ENCODE data around the gene CAST. TPM values are rescaled to one million over a fixed set of nuclear protein-coding genes. Genes with fewer than 3 reads are reported as not detected.
"Not testable (repeated sequence)": the region's sequence is repeated elsewhere in the genome, so short reads cannot be mapped to it uniquely, and the experiment has no call there.

CAST gene
- total RNA-seq, 2 donors from 2014 or later = 278 to 312 TPM

- DNase-seq (ENCODE audit: low spot score) = no peak
- intact Hi-C loops (cut with DNase I) = no loop called here
Observed at GRCh38 chr5:96788112-96788749, 126.1 kb downstream of the CAST start.

- intact Hi-C loops (cut with DNase I) = no loop called here
- no peak for DNase-seq (ENCODE audit: low spot score)
Observed at GRCh38 chr5:96789794-96790330, 127.7 kb downstream of the CAST start.

GRCh38 chr5:96790961-96791504 is 128.9 kb downstream of the CAST start:
- DNase-seq (ENCODE audit: low spot score) = no peak
- intact Hi-C loops (cut with DNase I) = no loop called here

GRCh38 chr5:96794757-96795156 is 132.6 kb downstream of the CAST start:
- no peak for DNase-seq (ENCODE audit: low spot score)
- intact Hi-C loops (cut with DNase I) = no loop called here

GRCh38 chr5:96795626-96796025 is 133.4 kb downstream of the CAST start:
- intact Hi-C loops (cut with DNase I) = no loop called here
- no peak for DNase-seq (ENCODE audit: low spot score)

- intact Hi-C loops (cut with DNase I) = no loop called here
- DNase-seq (ENCODE audit: low spot score) = no peak
Observed at GRCh38 chr5:96796434-96796833, 134.3 kb downstream of the CAST start.

- intact Hi-C loops (cut with DNase I) = not testable (repeated sequence)
Observed at GRCh38 chr5:96801718-96802117, 139.5 kb downstream of the CAST start.

GRCh38 chr5:96807075-96807654 is 145.0 kb downstream of the CAST start:
- peak; percentile 93 for DNase-seq (ENCODE audit: low spot score)
- intact Hi-C loops (cut with DNase I) = no loop called here

More at GRCh38 chr5:96801718-96802117, 139.5 kb downstream of the CAST start:
- not testable (repeated sequence) for DNase-seq (ENCODE audit: low spot score)

GRCh38 chr5:96808541-96808828 is 146.3 kb downstream of the CAST start:
- intact Hi-C loops (cut with DNase I) = no loop called here
- DNase-seq (ENCODE audit: low spot score) = no peak

- DNase-seq (ENCODE audit: low spot score) = no peak
- intact Hi-C loops (cut with DNase I) = no loop called here
Observed at GRCh38 chr5:96808868-96809558, 146.8 kb downstream of the CAST start.

GRCh38 chr5:96809921-96810320 is 147.7 kb downstream of the CAST start:
- DNase-seq (ENCODE audit: low spot score) = no peak
- intact Hi-C loops (cut with DNase I) = loop anchor here in 1 of 2 donors (10.0 kb wide), 1 partner anchor 1455 kb away; no protein-coding TSS in a partner anchor

- no peak for DNase-seq (ENCODE audit: low spot score)
- intact Hi-C loops (cut with DNase I) = loop anchor here in 1 of 2 donors (10.0 kb wide), 1 partner anchor 1452 kb away; no protein-coding TSS in a partner anchor
Observed at GRCh38 chr5:96812851-96813250, 150.7 kb downstream of the CAST start.

GRCh38 chr5:96814041-96814440 is 151.9 kb downstream of the CAST start:
- intact Hi-C loops (cut with DNase I) = loop anchor here in 1 of 2 donors (10.0 kb wide), 1 partner anchor 1451 kb away; no protein-coding TSS in a partner anchor
- DNase-seq (ENCODE audit: low spot score) = no peak

GRCh38 chr5:96816411-96816939 is 154.3 kb downstream of the CAST start:
- intact Hi-C loops (cut with DNase I) = loop anchor here in 1 of 2 donors (10.0 kb wide), 1 partner anchor 1448 kb away; no protein-coding TSS in a partner anchor
- no peak for DNase-seq (ENCODE audit: low spot score)

GRCh38 chr5:96816991-96817390 is 154.8 kb downstream of the CAST start:
- DNase-seq (ENCODE audit: low spot score) = no peak
- intact Hi-C loops (cut with DNase I) = loop anchor here in 1 of 2 donors (10.0 kb wide), 1 partner anchor 1448 kb away; no protein-coding TSS in a partner anchor

GRCh38 chr5:96817506-96817905 is 155.3 kb downstream of the CAST start:
- intact Hi-C loops (cut with DNase I) = loop anchor here in 1 of 2 donors (10.0 kb wide), 1 partner anchor 1447 kb away; no protein-coding TSS in a partner anchor

GRCh38 chr5:96818125-96818788 is 156.1 kb downstream of the CAST start:
- intact Hi-C loops (cut with DNase I) = loop anchor here in 1 of 2 donors (10.0 kb wide), 1 partner anchor 1447 kb away; no protein-coding TSS in a partner anchor
- DNase-seq (ENCODE audit: low spot score) = no peak

More at GRCh38 chr5:96817506-96817905, 155.3 kb downstream of the CAST start:
- DNase-seq (ENCODE audit: low spot score) = no peak

GRCh38 chr5:96819806-96820205 is 157.6 kb downstream of the CAST start:
- intact Hi-C loops (cut with DNase I) = loop anchor here in 1 of 2 donors (10.0 kb wide), 1 partner anchor 1445 kb away; no protein-coding TSS in a partner anchor
- DNase-seq (ENCODE audit: low spot score) = no peak
